HG02623 (cell line): ENCODE results near the gene HPDL.

ENCODE experiments used
- ATAC-seq: cut with Tn5 transposase; IDR thresholded peaks from one replicate; pipeline ENCODE4 v1.9.1; 2021; ENCODE audit warnings: moderate library complexity; ENCODE audit not compliant: unreplicated experiment

The HPDL gene

GRCh38 chr1:45322486-45323040 is 4.1 kb upstream of the HPDL start:
- ATAC-seq = no peak

- no peak for ATAC-seq
Observed at GRCh38 chr1:45325851-45326506, 716 bp upstream of the HPDL start.

GRCh38 chr1:45327644-45328515 is 1.2 kb downstream of the HPDL start:
- ATAC-seq = no peak

- no peak for ATAC-seq
Observed at GRCh38 chr1:45328680-45329079, 2.0 kb downstream of the HPDL start.

GRCh38 chr1:45329445-45329844 is 2.8 kb downstream of the HPDL start:
- no peak for ATAC-seq

- no peak for ATAC-seq
Observed at GRCh38 chr1:45331436-45332345, 5.0 kb downstream of the HPDL start.

- no peak for ATAC-seq
Observed at GRCh38 chr1:45332346-45332720, 5.6 kb downstream of the HPDL start.

GRCh38 chr1:45334308-45335245 is 7.9 kb downstream of the HPDL start:
- ATAC-seq = no peak

GRCh38 chr1:45335855-45336324 is 9.2 kb downstream of the HPDL start:
- ATAC-seq = no peak

GRCh38 chr1:45337630-45338325 is 11.1 kb downstream of the HPDL start:
- no peak for ATAC-seq

- peak; percentile 75 for ATAC-seq
Observed at GRCh38 chr1:45339789-45340558, 13.3 kb downstream of the HPDL start, which contains the start of the genes MUTYH and TOE1. Gene MUTYH (minus strand): TSS chr1:45340440. CDS start chr1:45334505, 5,935 bp downstream. Gene TOE1 (plus strand): TSS chr1:45340170. CDS start chr1:45340253, 83 bp downstream.

- no peak for ATAC-seq
Observed at GRCh38 chr1:45340816-45341466, 14.2 kb downstream of the HPDL start.

GRCh38 chr1:45344499-45344898 is 17.8 kb downstream of the HPDL start:
- ATAC-seq = no peak

- ATAC-seq = no peak
Observed at GRCh38 chr1:45345014-45345413, 18.3 kb downstream of the HPDL start.

GRCh38 chr1:45346473-45346872 is 19.8 kb downstream of the HPDL start:
- no peak for ATAC-seq

GRCh38 chr1:45348020-45348419 is 21.3 kb downstream of the HPDL start:
- no peak for ATAC-seq

- no peak for ATAC-seq
Observed at GRCh38 chr1:45348609-45348965, 21.9 kb downstream of the HPDL start.
